Measurements from ENCODE around the gene KRTAP9-7.
"Not testable (repeated sequence)": the region's sequence is repeated elsewhere in the genome, so short reads cannot be mapped to it uniquely, and the experiment has no call there.

KRTAP9-7 gene

DNA sequence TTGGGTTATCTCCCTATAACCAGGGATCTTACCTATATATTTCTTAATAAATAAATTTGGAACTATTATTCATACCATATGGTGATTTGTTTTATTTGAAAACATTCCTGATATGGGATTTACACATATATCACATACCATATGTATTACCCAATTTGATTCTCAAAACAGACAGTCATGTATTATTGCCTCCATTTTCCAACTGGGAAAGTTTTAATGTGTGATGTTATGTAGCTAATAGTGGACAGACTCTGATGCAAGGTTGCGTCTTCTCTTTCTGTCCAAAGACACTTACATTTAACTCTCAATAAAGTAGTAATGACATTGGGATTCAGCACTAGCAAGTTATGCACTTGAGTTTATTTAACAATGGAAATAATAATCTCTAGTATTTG is 19.2 kb upstream of the KRTAP9-7 start:
- no peak for TF ChIP-seq TAF1 (IDR thresholded peaks at IDR 0.05; ENCODE audit: borderline replicate concordance, low read depth, low read length)
- no peak for TF ChIP-seq POLR2AphosphoS5 (IDR thresholded peaks at IDR 0.05; ENCODE audit: low read depth, low read length)
- TF ChIP-seq POLR2A (IDR thresholded peaks at IDR 0.05; ENCODE audit: low read depth, low read length), result no peak
- FAIRE-seq (no peak), DNase-seq (ENCODE audit: insufficient read length) (no peak)

DNA sequence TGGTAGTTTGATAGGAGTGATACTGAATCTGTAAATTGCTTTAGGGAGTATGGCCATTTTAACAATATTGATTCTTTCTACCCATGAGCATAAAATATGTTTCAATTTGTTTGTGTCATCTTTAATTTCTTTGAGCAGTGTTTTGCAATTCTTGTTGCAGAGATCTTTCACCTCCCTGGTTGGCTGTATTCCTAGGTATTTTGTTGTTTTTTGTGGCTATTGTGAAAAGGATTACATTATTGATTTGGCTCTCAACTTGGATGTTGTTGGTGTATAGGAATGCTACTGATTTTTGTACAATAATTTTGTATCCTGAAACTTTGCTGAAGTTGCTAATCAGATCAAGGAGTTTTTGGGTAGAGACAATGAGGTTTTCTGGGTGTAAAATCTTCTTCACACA is 17.1 kb upstream of the KRTAP9-7 start:
- DNase-seq (ENCODE audit: insufficient read length) (no peak), FAIRE-seq (no peak)
- no peak for TF ChIP-seq TAF1 (IDR thresholded peaks at IDR 0.05; ENCODE audit: borderline replicate concordance, low read depth, low read length)
- TF ChIP-seq POLR2A (IDR thresholded peaks at IDR 0.05; ENCODE audit: low read depth, low read length), result no peak
- TF ChIP-seq POLR2AphosphoS5 (IDR thresholded peaks at IDR 0.05; ENCODE audit: low read depth, low read length), result no peak

DNA sequence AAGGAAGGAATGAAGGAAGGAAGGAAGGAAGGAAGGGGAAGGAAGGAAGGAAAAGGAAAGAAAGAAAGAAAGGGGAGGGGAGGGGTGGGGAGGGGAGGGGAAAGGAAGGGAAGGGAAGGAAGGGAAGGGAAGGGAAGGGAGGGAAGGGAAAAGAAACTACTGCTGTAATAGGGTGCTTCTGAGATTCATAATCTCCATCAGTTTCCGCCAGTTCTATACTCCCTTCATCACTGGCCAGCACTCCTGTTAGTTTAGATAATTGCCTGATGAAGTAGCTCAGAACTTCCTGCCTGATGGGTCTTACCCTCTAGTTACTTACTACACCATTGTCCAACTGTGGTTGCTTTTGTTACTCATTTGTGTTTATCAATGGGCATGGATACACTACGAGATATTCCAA is 12.3 kb upstream of the KRTAP9-7 start:
- no peak for FAIRE-seq

DNA sequence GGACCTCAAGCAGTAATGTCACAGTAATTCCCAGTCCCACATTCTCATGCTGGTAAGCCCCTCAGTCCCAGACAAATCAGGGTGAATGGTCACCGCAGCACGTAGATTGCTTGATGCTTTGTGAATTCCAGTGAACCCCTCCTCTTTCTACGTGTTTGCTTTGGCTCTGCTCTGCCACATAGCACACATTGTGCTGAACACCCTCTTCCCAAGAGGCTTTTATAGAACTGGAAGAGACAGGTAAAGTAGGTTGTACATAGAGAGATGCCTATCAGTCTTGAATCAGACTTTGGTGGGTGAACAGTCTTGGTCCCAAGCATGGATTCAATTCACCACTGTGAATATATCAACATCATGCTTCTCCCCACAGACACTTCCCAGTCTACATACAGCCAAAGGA is 10.9 kb upstream of the KRTAP9-7 start:
- FAIRE-seq (no peak), DNase-seq (ENCODE audit: insufficient read length) (no peak)
- TF ChIP-seq TAF1 (IDR thresholded peaks at IDR 0.05; ENCODE audit: borderline replicate concordance, low read depth, low read length) (no peak), POLR2AphosphoS5 (IDR thresholded peaks at IDR 0.05; ENCODE audit: low read depth, low read length) (no peak), POLR2A (IDR thresholded peaks at IDR 0.05; ENCODE audit: low read depth, low read length) (no peak)

More for the DNA sequence above, 12.3 kb upstream of the KRTAP9-7 start:
- TF ChIP-seq POLR2A (IDR thresholded peaks at IDR 0.05; ENCODE audit: low read depth, low read length) (no peak), TAF1 (IDR thresholded peaks at IDR 0.05; ENCODE audit: borderline replicate concordance, low read depth, low read length) (no peak), POLR2AphosphoS5 (IDR thresholded peaks at IDR 0.05; ENCODE audit: low read depth, low read length) (no peak)
- DNase-seq (ENCODE audit: insufficient read length), result no peak

DNA sequence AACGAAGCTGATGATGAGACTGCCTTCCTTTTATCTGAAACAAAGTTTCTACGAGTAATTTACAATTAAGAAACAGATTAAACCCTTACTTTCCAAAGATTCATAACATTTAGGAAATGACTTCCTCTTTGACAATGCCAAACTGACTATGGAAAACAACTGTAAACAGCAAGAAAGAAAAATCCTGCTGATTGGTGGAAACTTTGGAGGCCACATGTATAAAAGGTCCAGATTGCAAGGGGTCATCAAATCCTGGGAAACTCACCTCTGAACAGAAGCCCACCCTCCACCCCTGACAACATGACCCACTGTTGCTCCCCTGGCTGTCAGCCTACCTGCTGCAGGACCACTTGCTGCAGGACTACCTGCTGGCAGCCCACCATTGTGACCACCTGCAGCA is 10.4 kb upstream of the KRTAP9-7 start, which contains the start of gene KRTAP9-6:
TSS of gene KRTAP9-6 (plus strand) at position 301 of the 400 bp plus-strand sequence. CDS start at position 301, 0 bp downstream.
- no peak for TF ChIP-seq POLR2AphosphoS5 (IDR thresholded peaks at IDR 0.05; ENCODE audit: low read depth, low read length)
- TF ChIP-seq TAF1 (IDR thresholded peaks at IDR 0.05; ENCODE audit: borderline replicate concordance, low read depth, low read length), result no peak
- TF ChIP-seq POLR2A (IDR thresholded peaks at IDR 0.05; ENCODE audit: low read depth, low read length), result no peak
- DNase-seq (ENCODE audit: insufficient read length) (no peak), FAIRE-seq (no peak)

DNA sequence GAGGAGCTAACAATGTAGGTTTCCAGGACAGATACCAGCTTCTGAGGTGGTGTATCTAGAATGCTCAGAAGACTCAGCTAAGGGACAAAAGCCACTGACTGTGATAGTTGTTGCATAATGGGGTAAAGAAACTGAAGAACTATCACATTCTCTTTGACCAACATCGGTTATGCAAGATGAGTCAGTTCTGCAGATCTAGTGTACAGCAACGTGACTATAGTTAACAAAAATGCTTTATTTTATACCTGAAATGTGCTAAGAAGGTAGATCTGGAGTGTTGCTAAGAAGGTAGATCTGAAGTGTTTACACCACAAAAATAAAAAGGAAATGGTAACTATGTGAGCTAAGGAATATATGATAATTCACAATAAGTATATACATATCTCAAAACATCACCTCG is 7.8 kb upstream of the KRTAP9-7 start:
- FAIRE-seq (no peak), DNase-seq (ENCODE audit: insufficient read length) (no peak)
- TF ChIP-seq TAF1 (IDR thresholded peaks at IDR 0.05; ENCODE audit: borderline replicate concordance, low read depth, low read length), result no peak
- TF ChIP-seq POLR2A (IDR thresholded peaks at IDR 0.05; ENCODE audit: low read depth, low read length), result no peak
- TF ChIP-seq POLR2AphosphoS5 (IDR thresholded peaks at IDR 0.05; ENCODE audit: low read depth, low read length), result no peak

- not testable (repeated sequence) for FAIRE-seq
Observed at GRCh38 chr17:41271323-41271722, 4.2 kb upstream of the KRTAP9-7 start.

GRCh38 chr17:41271858-41272257 is 3.6 kb upstream of the KRTAP9-7 start:
- FAIRE-seq (no peak), DNase-seq (ENCODE audit: insufficient read length) (no peak)
- TF ChIP-seq POLR2AphosphoS5 (IDR thresholded peaks at IDR 0.05; ENCODE audit: low read depth, low read length) (no peak), TAF1 (IDR thresholded peaks at IDR 0.05; ENCODE audit: borderline replicate concordance, low read depth, low read length) (no peak)

More at GRCh38 chr17:41271323-41271722, 4.2 kb upstream of the KRTAP9-7 start:
- DNase-seq (ENCODE audit: insufficient read length), result not testable (repeated sequence)

DNA sequence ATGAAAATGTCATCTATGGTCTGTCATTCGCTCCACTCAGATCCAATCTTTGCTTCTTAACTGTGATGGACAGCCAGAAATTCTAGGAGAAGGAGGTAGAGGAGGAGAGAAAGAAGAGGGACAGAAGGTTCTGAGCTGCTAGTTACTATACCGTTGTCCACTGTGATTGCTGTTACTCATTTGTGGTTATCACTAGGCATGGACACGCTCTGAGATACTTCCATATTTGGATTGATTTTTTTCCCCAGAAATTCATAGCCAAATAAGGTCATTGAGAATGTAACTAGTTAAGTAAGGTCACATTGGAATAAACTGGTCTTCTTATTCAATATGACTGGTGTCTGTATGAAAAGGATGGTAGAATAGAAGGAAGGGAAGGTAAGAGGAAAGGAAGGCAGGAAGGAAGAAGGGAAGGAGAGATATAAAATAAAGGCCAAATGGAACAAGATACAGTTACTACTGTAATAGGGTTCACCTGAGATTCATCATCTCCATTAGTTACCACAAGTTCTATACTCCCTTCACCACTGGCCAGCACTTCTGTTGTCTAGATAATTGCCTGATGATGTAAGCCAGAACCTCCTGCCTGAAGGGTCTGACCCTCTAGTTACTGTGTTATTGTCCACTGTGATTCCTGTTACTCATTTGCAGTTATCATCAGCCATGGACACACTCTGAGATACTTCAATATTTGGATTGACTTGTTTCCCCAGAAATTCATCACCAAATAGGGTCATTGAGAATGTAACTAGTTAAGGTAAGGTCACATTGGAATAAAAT is 2.9 kb downstream of the KRTAP9-7 start:
- no peak for TF ChIP-seq POLR2A (IDR thresholded peaks at IDR 0.05; ENCODE audit: low read depth, low read length)
- no peak for TF ChIP-seq TAF1 (IDR thresholded peaks at IDR 0.05; ENCODE audit: borderline replicate concordance, low read depth, low read length)
- TF ChIP-seq POLR2AphosphoS5 (IDR thresholded peaks at IDR 0.05; ENCODE audit: low read depth, low read length), result no peak
- FAIRE-seq, result no peak
- DNase-seq (ENCODE audit: insufficient read length), result no peak

DNA sequence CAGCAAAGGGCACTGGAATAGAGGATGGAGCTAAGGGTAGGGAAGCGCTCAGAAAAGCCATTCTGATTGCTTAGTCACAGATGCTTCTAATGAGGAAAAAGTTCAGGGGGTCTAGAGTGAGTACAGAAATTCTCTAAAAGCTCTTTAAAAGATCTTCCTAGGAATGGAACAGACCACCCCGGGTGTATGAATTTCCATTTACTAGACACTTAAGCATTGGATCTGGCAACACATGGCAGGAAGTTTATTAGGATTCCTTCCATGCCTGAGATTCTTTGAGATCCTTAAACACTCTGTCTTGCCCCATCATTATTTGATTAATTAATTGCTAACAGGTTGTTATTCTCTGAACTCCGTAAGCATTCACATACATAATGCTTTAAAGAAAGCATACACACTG is 8.5 kb downstream of the KRTAP9-7 start:
- FAIRE-seq, result no peak
- TF ChIP-seq TAF1 (IDR thresholded peaks at IDR 0.05; ENCODE audit: borderline replicate concordance, low read depth, low read length) (no peak), POLR2A (IDR thresholded peaks at IDR 0.05; ENCODE audit: low read depth, low read length) (no peak), POLR2AphosphoS5 (IDR thresholded peaks at IDR 0.05; ENCODE audit: low read depth, low read length) (no peak)
- DNase-seq (ENCODE audit: insufficient read length), result no peak

- DNase-seq (ENCODE audit: insufficient read length) (no peak), FAIRE-seq (no peak)
- TF ChIP-seq POLR2AphosphoS5 (IDR thresholded peaks at IDR 0.05; ENCODE audit: low read depth, low read length), result no peak
Observed at GRCh38 chr17:41284546-41284945, 9.0 kb downstream of the KRTAP9-7 start.

GRCh38 chr17:41287050-41287449 is 11.6 kb downstream of the KRTAP9-7 start:
- FAIRE-seq, result no peak
- DNase-seq (ENCODE audit: insufficient read length), result no peak
- TF ChIP-seq POLR2A (IDR thresholded peaks at IDR 0.05; ENCODE audit: low read depth, low read length) (no peak), TAF1 (IDR thresholded peaks at IDR 0.05; ENCODE audit: borderline replicate concordance, low read depth, low read length) (no peak), POLR2AphosphoS5 (IDR thresholded peaks at IDR 0.05; ENCODE audit: low read depth, low read length) (no peak)
